ENCODE results near the gene GRIP2.

DNA sequence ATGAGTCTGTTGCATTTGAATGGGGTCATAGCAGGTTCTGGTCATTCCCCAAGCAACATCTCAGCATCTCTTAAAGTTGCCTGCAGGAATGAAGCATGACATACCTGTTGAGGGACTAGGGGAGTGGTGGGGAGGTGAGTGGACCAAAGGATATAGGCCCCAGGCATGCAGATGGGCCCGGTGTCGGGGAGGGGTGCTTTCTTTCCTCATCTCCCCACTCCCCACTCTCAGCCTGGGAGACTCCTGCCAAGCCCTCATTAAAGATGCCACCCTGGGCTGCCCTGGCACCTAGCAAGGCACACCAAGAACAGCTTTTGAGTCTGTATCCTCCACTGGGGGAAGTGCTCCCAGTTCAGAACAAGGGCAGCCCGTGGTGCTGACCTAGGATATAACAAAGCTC, 54.2 kb downstream of the GRIP2 start:
- TF ChIP-seq PATZ1 (CRISPR knock-in tag; IDR thresholded peaks at IDR 0.05; ENCODE audit: borderline replicate concordance): no peak
- no peak for TF ChIP-seq ARNTL (CRISPR knock-in tag; IDR thresholded peaks at IDR 0.05; ENCODE audit: borderline replicate concordance, low read depth)
- TF ChIP-seq ESRRG (CRISPR knock-in tag; IDR thresholded peaks at IDR 0.05): no peak
